Measurements from ENCODE around the gene OTOP2. TPM values are rescaled to one million over a fixed set of nuclear protein-coding genes. Genes with fewer than 3 reads are reported as not detected.

OTOP2 gene
- total RNA-seq, 4 donors from 2014 or later, result 0.44 TPM; not detected in 3

GRCh38 chr17:74892974-74893911 lies 30.8 kb upstream of the OTOP2 start, which contains the start of gene FADS6:
Gene FADS6 (minus strand): TSS chr17:74893633. CDS start chr17:74893595, 38 bp downstream.
- no peak for TF ChIP-seq CTCF (IDR thresholded peaks at IDR 0.05; ENCODE audit: low read depth)

- no peak for TF ChIP-seq CTCF (IDR thresholded peaks at IDR 0.05; ENCODE audit: low read depth)
Measured at GRCh38 chr17:74893936-74894671, 30.0 kb upstream of the OTOP2 start.

GRCh38 chr17:74898376-74898946 lies 25.6 kb upstream of the OTOP2 start:
- TF ChIP-seq CTCF (IDR thresholded peaks at IDR 0.05; ENCODE audit: low read depth), result no peak

- no peak for TF ChIP-seq CTCF (IDR thresholded peaks at IDR 0.05; ENCODE audit: low read depth)
Measured at GRCh38 chr17:74900208-74900607, 23.9 kb upstream of the OTOP2 start.

- TF ChIP-seq CTCF (IDR thresholded peaks at IDR 0.05; ENCODE audit: low read depth), result no peak
Measured at GRCh38 chr17:74901353-74902135, 22.5 kb upstream of the OTOP2 start.

DNA sequence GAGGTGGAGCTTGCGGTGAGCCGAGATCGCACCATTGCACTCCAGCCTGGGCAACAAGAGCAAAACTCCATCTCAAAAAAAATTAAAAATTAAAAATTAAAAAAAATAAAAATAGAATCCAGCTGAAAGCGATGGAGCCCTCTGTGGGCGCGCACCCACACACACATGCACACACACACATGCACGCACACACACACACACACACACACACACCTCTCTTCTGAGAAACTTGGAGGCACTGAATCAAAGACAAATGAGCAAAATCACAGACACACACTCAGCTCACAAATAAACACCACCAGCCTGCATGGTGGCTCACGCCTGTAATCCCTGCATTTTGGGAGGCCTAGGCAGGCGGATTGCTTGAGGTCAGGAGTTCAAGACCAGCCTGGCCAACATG lies 21.0 kb upstream of the OTOP2 start:
- TF ChIP-seq CTCF (IDR thresholded peaks at IDR 0.05; ENCODE audit: low read depth), result no peak

Data from subcutaneous adipose tissue (tissue), 4 donors.